Natural killer cell treated with Interleukin-12 subunit alpha and Interleukin-12 subunit beta and Interleukin-15 and Interleukin-18, amount 100 ng/mL, for 72 hours (primary cell): ENCODE results near the gene STAM. TPM values are rescaled to one million over a fixed set of nuclear protein-coding genes. Genes with fewer than 3 reads are reported as not detected.
"Not testable (repeated sequence)": the region's sequence is repeated elsewhere in the genome, so short reads cannot be mapped to it uniquely, and the experiment has no call there.

Experiments used
- ATAC-seq, 2 donors: fragments of 150-1000 bp; cut with Tn5 transposase in 1 of 2; sonication (Bioruptor Pico), chemical (Tn5 transposase) in 1 of 2; 2 replicates each; pipeline ENCODE4 v1.10.0; 2021
- DNase-seq: peaks from one replicate; pipeline ENCODE4 v3.0.0; 2022; ENCODE audit warnings: low spot score
- H3K27ac Mint-ChIP-seq, 2 donors: 1 replicate in 1 of 2; 2 replicates in 1 of 2; pipeline ENCODE4 v1.8.0; 2022; ENCODE audit warnings: mixed read lengths in 2 of 2, mild to moderate bottlenecking in 1 of 2, moderate library complexity in 1 of 2
- H3K27me3 Mint-ChIP-seq, 2 donors: 1 replicate in 1 of 2; 2 replicates in 1 of 2; pipeline ENCODE4 v1.8.0; 2022; ENCODE audit warnings: mixed read lengths in 2 of 2
- H3K36me3 Mint-ChIP-seq: one replicate; pipeline ENCODE4 v1.8.0; 2022; ENCODE audit warnings: mixed read lengths
- H3K4me1 Mint-ChIP-seq, 2 donors: 1 replicate in 1 of 2; 2 replicates in 1 of 2; pipeline ENCODE4 v1.8.0; 2022; ENCODE audit warnings: low read depth in 2 of 2, mixed read lengths in 2 of 2, mild to moderate bottlenecking in 1 of 2
- H3K4me3 Mint-ChIP-seq: one replicate; pipeline ENCODE4 v1.8.0; 2022; ENCODE audit warnings: mixed read lengths
- H3K9me3 Mint-ChIP-seq: 2 replicates; pipeline ENCODE4 v1.8.0; 2022; ENCODE audit warnings: mixed read lengths
- total RNA-seq, 2 donors: library from RNA; stranded (reverse); gene quantifications; one replicate each; pipeline ENCODE4 v1.2.3, GENCODE V29; 2022

The STAM gene
- total RNA-seq, 2 donors from 2014 or later = 20.2 to 24.4 TPM

DNA sequence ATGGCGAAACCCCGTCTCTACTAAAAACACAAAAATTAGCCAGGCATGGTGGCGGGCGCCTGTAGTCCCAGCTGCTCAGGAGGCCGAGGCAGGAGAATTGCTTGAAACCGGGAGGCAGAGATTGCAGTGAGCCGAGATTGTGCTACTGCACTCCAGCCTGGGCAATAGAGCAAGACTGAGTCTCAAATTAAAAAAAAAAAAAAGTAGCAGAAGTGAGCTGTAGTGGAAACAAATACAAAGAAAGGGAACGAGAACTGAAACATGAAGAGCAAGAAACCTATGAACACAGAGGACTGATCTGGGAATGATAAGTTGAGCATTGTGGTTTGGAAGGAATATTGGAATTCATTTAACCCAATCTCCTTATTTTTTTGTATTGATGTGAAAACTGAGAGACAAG lies 11.4 kb upstream of the STAM start:
- H3K4me1 Mint-ChIP-seq = not testable (repeated sequence)

DNA sequence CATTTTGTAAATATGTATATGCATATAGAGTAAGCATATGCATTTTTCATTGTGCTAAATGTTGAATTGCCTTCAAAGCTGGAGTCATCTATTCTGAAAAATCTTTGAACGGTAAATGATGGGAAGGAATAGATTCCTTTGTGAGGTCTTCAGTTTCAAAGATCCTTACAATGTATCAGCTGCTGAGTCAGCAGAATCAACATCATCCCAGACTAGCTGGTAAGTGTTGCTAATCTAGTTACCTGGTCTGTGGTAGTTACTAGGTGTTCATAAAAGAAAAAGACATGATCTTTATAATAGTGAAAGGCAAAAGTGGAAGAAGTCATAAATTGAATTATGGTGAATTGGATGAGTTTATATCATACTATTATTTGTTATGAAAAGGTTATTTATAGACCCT lies 10.6 kb upstream of the STAM start:
- no peaks in the 10 kb centered on the region for H3K4me1 Mint-ChIP-seq
- DNase-seq (no peak), ATAC-seq (no peak)
- H3K27ac Mint-ChIP-seq = no peak overlapping the region
- peaks cover 0 to 1% of the 10 kb centered on the region in 2 donors for H3K27me3 Mint-ChIP-seq
- H3K36me3 Mint-ChIP-seq = no peaks in the 10 kb centered on the region
- no peak overlapping the region for H3K4me3 Mint-ChIP-seq
- no peaks in the 10 kb centered on the region for H3K9me3 Mint-ChIP-seq

More for the DNA sequence above, 11.4 kb upstream of the STAM start:
- not testable (repeated sequence) for H3K27ac Mint-ChIP-seq, H3K27me3 Mint-ChIP-seq, H3K4me3 Mint-ChIP-seq, DNase-seq, H3K9me3 Mint-ChIP-seq, ATAC-seq, H3K36me3 Mint-ChIP-seq

DNA sequence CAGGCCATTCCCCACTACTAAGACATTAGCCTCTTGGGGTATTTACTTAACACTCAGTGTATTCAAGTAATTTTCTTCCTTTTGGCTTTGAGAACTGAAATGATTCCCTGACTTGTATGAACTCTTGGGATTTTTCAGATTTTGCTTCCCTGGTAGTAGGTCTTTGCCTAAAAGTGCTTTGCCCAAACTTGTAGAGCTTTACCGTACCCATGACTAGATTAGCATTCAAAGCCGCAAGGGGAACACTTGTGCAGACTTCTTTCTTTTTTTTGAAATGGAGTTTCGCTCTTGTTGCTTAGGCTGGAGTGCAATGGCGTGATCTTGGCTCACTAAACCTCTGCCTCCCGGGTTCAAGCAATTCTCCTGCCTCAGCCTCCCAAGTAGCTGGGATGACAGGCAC lies 6.1 kb upstream of the STAM start:
- peaks cover 0 to 2% of the 10 kb centered on the region in 2 donors for H3K4me1 Mint-ChIP-seq
- H3K27me3 Mint-ChIP-seq = peaks cover 0 to 2% of the 10 kb centered on the region in 2 donors
- no peaks in the 10 kb centered on the region for H3K36me3 Mint-ChIP-seq
- DNase-seq = no peak
- no peak for ATAC-seq
- no peak overlapping the region for H3K27ac Mint-ChIP-seq
- H3K9me3 Mint-ChIP-seq = no peaks in the 10 kb centered on the region
- no peak overlapping the region for H3K4me3 Mint-ChIP-seq

DNA sequence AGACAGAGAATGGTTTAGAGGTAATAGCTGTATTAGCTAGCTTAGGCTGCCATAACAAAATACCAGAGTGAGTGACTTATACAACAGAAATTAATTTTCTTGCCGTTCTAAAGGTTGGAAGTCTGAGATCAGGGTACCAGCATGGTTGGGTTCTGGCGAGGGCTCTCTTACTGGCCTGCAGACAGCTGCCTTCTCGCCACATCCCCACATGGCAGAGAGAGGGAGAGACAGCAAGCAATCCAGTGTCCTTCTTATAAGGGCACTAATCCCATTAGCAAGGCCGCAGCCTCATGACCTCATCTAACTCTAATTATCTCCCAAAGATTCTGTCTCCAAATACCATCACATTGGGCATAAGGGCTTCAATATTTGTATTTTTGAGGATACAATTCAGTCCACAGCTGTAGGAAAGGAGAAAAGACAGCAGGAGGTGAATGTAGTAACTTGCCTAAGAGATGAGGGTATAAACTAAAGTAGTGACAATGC lies 3.6 kb upstream of the STAM start:
- Mint-ChIP-seq H3K9me3 (no peaks in the 10 kb centered on the region), H3K27me3 (peaks cover 0 to 2% of the 10 kb centered on the region in 2 donors), H3K27ac (no peak overlapping the region), H3K4me1 (peaks cover 13 to 14% of the 10 kb centered on the region in 2 donors), H3K4me3 (no peak overlapping the region), H3K36me3 (no peaks in the 10 kb centered on the region)
- DNase-seq (no peak), ATAC-seq (no peak)

DNA sequence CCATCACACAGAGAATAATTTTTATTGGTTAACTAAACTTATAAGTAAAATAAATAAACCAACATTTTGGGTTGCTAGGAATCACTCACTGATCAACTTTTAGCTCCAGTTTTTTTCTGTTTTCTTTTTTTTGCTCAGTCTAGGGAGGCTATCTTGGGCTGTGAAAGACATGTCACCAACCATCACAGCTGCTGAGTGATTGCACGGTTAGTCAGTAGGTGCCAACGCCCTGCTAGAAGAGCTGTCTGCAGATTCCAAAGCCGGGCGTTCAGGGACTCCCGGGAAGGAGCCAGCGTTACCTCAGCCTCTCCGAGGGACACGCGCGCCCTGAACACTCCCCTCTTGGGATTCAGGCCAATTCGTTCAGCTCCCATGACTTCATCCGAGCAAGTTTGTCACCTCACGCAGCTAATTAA lies 604 bp upstream of the STAM start:
- Mint-ChIP-seq H3K36me3 (peaks cover 8% of the 10 kb centered on the region), H3K4me1 (peaks cover 38% of the 10 kb centered on the region in 2 donors), H3K4me3 (peak overlapping the region; percentile 98), H3K9me3 (no peaks in the 10 kb centered on the region), H3K27ac (peak overlapping the region; percentile 99 to 100), H3K27me3 (peaks cover 0 to 1% of the 10 kb centered on the region in 2 donors)
- ATAC-seq (peak; percentile 41 to 53), DNase-seq (no peak)

DNA sequence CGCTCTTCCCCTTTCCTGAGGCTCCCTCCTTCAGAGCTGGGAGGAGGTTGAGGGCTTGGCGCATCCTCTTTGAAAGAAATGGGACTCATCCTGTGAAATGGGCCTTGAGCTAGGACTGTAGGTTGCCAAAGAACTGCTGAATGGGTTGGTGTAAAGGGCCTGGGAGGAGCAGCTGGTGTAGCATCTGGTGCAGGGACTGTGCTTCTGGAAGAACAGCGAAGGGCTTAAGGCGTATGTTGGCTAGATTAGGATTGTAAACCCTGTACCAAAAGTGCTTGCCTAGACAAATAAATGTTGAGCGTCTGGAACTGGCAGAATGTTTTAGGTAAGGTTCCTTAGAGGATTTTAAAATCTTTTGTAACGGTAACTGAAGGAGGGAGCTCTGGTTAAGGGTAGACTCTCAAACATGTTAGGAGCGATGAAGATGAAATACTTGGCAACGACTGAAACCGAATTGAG lies 563 bp downstream of the STAM start:
- H3K27me3 Mint-ChIP-seq = no peaks in the 10 kb centered on the region
- H3K4me3 Mint-ChIP-seq = peak overlapping the region; percentile 98
- no peaks in the 10 kb centered on the region for H3K9me3 Mint-ChIP-seq
- H3K4me1 Mint-ChIP-seq = peaks cover 46 to 49% of the 10 kb centered on the region in 2 donors
- peaks cover 8% of the 10 kb centered on the region for H3K36me3 Mint-ChIP-seq
- DNase-seq = peak; percentile 60
- H3K27ac Mint-ChIP-seq = peak overlapping the region; percentile 99 to 100
- ATAC-seq = peak in 1 of 2 donors; percentile 27

DNA sequence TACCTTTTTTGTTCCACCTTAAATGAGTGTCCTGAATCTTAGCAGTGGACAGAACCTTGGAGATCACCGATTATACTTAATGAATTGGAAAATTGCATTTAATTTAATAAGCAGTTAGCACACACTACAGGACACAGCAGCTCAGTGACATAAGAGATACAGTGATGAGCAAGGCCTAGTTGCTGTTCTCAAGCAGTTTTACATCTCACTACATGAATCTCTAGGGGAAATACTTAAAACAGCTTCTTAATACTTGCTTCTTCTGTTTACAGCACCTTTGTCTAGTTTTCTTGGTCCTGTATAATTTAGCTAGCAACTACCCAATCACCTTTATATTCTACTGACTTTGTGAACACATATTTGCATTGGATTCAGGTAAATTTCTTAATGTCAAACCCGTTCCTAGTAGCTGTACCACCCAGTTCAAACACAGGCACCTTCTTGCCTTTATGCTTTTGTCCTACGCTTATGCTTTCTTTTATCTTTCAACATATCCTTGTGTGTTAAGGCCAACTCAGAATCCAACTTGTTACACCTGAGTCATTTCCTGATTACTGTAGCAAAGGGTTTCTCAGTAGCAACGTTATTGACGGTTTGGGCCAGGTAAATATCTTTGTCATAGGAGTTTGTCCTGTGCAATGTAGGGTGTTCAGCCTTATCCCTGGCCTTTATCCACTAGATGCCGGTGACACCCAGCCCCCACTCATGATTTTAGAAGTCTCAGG lies 1.8 kb downstream of the STAM start:
- peak overlapping the region; percentile 99 to 100 for H3K27ac Mint-ChIP-seq
- peak overlapping the region; percentile 98 for H3K4me3 Mint-ChIP-seq
- no peaks in the 10 kb centered on the region for H3K9me3 Mint-ChIP-seq
- ATAC-seq = peak in 1 of 2 donors; percentile 43
- H3K27me3 Mint-ChIP-seq = no peaks in the 10 kb centered on the region
- H3K36me3 Mint-ChIP-seq = peaks cover 8% of the 10 kb centered on the region
- DNase-seq = no peak
- H3K4me1 Mint-ChIP-seq = peaks cover 55% of the 10 kb centered on the region in 2 donors

DNA sequence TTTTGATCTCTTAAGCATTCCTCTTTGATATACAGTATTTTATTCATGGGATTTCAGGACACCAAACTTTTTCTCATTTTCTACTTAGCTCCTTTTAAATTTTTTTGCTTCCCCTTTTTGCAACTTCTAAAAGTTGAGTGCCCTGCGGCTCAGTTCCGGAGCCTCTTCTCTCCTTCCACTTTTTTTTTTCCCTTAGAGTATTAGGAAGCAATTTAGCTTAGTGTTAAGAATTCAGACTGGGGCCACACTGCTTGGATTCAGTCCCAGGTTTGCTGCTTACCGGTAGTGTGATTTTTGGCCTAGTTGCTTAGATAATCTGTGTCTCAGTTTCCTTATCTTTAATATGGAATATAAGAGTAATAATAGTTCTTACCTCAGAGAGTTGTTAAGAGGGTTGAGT lies 3.4 kb downstream of the STAM start:
- peaks cover 8% of the 10 kb centered on the region for H3K36me3 Mint-ChIP-seq
- ATAC-seq = no peak

DNA sequence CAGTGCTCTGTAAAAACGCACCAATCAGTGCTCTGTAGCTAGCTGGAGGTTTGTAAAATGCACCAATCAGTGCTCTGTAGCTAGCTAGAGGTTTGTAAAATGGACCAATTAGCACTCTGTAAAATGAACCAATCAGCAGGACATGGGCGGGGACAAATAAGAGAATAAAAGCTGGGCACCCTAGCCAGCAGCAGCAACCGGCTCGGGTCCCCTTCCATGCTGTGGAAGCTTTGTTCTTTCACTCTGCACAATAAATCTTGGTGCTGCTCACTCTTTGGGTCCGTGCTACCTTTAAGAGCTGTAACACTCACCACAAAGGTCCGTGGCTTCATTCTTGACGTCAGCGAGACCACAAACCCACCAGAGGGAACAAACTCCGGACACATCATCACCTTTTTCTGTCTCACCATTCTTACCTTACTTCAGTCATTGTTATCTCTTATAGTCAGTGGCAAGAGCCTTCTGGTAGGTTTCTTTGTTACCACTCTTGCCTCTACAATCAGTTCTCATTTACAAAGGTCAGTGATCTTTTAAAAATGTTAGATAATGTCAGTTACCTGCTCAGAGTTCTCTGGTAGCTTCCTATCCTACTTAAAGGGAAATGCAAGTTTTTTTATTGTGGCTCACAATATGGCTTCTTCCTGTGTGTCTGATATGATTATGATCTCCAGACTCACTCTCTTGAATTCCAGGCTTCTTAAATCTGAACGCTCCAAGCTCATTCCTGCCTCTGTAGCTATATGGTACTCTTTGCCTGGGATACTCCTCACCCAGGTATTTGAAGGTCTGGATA lies 4.5 kb downstream of the STAM start:
- Mint-ChIP-seq H3K36me3 (peaks cover 15% of the 10 kb centered on the region), H3K4me1 (peaks cover 66 to 74% of the 10 kb centered on the region in 2 donors), H3K9me3 (no peaks in the 10 kb centered on the region), H3K27ac (peak overlapping the region; percentile 66 to 78), H3K4me3 (peak overlapping the region; percentile 49), H3K27me3 (no peaks in the 10 kb centered on the region)
- DNase-seq = peak; percentile 61
- ATAC-seq = no peak

More for the DNA sequence above, 3.4 kb downstream of the STAM start:
- DNase-seq = no peak
- H3K27ac Mint-ChIP-seq = peak overlapping the region; percentile 66 to 78
- no peaks in the 10 kb centered on the region for H3K9me3 Mint-ChIP-seq
- peaks cover 61 to 69% of the 10 kb centered on the region in 2 donors for H3K4me1 Mint-ChIP-seq
- H3K4me3 Mint-ChIP-seq = peak overlapping the region; percentile 54
- no peaks in the 10 kb centered on the region for H3K27me3 Mint-ChIP-seq

DNA sequence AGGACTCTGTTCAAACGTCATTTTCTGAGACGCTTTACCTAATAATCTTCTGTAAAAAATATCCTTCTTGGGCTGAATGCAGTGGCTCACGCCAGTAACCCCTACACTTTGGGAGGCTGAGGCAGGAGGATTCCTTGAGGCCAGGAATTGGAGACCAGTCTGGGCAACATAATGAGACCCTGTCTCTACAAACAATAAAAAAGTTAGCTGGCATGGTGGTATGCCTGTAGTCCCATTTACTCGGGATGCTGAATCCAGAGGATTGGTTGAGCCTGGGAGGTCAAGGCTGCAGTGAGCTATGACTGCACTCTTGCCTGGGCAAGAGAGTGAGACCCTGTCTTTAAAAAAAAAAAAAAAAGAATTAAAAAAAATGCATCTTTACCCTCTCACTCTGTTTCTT lies 5.1 kb downstream of the STAM start:
- no peak for ATAC-seq
- H3K4me3 Mint-ChIP-seq = peak overlapping the region; percentile 49

DNA sequence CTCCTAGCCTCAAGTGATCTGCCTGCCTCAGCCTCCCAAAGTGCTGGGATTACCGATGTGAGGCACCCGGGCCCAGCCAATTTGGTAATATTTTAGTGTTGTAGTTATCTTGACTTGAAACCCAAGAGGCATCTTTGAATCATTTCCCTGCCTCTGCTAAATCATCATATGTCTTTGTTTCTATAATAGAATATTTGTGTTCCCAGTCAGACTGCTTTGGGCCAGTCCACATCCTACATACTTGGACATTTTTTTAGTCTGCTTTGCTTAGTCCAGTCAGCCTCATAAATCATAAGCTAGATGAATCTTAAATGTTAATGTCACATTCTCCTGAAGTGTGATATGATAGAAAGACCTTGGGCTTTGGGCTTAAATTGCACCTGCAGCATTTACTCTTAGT lies 5.9 kb downstream of the STAM start:
- Mint-ChIP-seq H3K27ac (peak overlapping the region; percentile 66 to 78), H3K27me3 (no peaks in the 10 kb centered on the region), H3K9me3 (peaks cover under 1% of the 10 kb centered on the region)

More for the DNA sequence above, 5.1 kb downstream of the STAM start:
- peaks cover 70 to 74% of the 10 kb centered on the region in 2 donors for H3K4me1 Mint-ChIP-seq
- DNase-seq = no peak
- no peaks in the 10 kb centered on the region for H3K27me3 Mint-ChIP-seq
- H3K36me3 Mint-ChIP-seq = peaks cover 18% of the 10 kb centered on the region
- H3K27ac Mint-ChIP-seq = peak overlapping the region; percentile 66 to 78
- H3K9me3 Mint-ChIP-seq = no peaks in the 10 kb centered on the region

DNA sequence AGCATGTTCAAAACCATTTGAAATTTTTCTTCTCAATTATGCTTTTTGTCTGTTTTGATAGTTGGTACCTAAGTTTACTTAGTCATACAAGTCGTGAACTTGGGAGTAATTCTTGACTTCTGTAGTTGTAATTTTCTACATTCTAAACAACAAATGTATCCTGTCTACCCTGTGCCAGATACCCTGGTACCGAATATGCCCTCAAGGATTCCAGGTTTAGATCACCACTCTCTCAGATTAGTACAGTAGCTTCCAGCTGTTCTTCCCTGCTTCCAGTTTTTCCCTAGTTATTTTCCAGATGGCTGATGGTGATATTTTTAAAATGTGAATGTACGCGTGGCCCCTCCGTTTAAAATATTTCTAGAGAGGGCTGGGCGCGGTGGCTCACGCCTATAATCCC lies 6.5 kb downstream of the STAM start:
- Mint-ChIP-seq H3K27me3 (no peaks in the 10 kb centered on the region), H3K27ac (no peak overlapping the region), H3K36me3 (peaks cover 18% of the 10 kb centered on the region), H3K4me1 (peaks cover 66 to 69% of the 10 kb centered on the region in 2 donors), H3K4me3 (no peak overlapping the region), H3K9me3 (peaks cover 3% of the 10 kb centered on the region)
- ATAC-seq (no peak), DNase-seq (no peak)

More for the DNA sequence above, 5.9 kb downstream of the STAM start:
- ATAC-seq = no peak
- no peak for DNase-seq
- Mint-ChIP-seq H3K4me3 (no peak overlapping the region), H3K36me3 (peaks cover 18% of the 10 kb centered on the region), H3K4me1 (peaks cover 65 to 69% of the 10 kb centered on the region in 2 donors)

DNA sequence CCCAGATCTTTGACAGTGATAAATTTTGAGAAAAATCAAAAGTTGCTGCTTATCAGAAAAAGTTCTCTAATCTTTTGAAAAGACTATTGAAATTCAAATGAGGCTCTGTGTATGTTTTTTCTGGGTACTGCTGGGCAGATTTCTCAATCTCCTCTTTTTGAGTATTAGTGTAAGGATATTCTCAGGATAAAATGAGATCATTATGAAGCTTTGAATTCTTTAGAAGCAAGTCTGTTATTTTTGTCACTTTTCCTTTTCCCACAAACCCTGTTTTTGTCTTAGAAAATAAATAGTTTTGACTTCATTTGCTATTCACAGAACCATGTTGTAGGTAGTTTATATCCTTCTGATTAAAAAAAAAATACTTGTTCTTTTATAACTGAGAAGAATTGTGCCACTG lies 7.9 kb downstream of the STAM start:
- no peaks in the 10 kb centered on the region for H3K27me3 Mint-ChIP-seq
- DNase-seq (no peak), ATAC-seq (no peak)
- H3K9me3 Mint-ChIP-seq = peaks cover 3% of the 10 kb centered on the region
- peak overlapping the region; percentile 24 to 37 for H3K27ac Mint-ChIP-seq
- H3K4me3 Mint-ChIP-seq = no peak overlapping the region
- peaks cover 66 to 74% of the 10 kb centered on the region in 2 donors for H3K4me1 Mint-ChIP-seq
- H3K36me3 Mint-ChIP-seq = peaks cover 18% of the 10 kb centered on the region

DNA sequence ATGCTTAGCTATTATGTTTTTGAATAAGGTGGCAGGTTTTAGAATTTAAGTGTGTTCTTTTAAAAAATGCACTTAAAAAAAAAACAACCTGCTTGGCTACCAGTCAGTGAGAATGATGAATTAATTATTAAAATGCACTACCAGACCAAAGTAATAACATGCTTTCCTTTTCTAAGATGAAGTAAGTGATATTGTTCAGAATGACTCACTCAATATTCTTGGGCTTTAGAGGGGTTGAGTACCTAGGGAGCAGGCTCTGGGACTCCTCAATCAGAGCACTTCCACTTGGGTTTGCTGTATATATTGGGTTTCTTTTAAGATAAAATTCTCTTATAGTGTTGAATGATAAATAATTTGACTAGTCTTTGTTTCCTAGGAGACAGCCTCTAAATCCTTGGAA lies 8.6 kb downstream of the STAM start:
- H3K27ac Mint-ChIP-seq = no peak overlapping the region
- DNase-seq (no peak), ATAC-seq (peak in 1 of 2 donors; percentile 63)
- no peaks in the 10 kb centered on the region for H3K27me3 Mint-ChIP-seq
- peaks cover 3% of the 10 kb centered on the region for H3K9me3 Mint-ChIP-seq
- H3K36me3 Mint-ChIP-seq = peaks cover 18% of the 10 kb centered on the region
- H3K4me1 Mint-ChIP-seq = peaks cover 66 to 74% of the 10 kb centered on the region in 2 donors
- H3K4me3 Mint-ChIP-seq = no peak overlapping the region
